ENCODE measurements around the gene CORO1A.

DNA sequence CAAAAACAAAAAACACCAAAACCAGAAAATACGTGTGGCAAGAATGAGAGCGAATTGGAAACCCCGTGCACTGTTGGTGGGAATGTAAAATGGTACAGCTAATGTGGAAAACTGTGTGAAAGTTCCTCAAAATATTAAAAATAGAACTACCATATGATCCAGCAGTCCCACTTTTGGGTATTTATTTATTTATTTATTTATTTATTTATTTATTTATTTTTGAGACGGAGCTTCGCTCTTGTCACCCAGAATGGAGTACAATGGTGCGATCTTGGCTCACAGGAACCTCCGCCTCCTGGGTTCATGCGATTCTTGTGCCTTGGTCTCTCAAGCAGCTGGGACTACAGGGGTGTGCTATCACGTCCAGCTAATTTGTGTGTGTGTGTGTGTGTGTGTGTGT, 30.9 kb upstream of the CORO1A start:
- TF ChIP-seq, protein P1, sequence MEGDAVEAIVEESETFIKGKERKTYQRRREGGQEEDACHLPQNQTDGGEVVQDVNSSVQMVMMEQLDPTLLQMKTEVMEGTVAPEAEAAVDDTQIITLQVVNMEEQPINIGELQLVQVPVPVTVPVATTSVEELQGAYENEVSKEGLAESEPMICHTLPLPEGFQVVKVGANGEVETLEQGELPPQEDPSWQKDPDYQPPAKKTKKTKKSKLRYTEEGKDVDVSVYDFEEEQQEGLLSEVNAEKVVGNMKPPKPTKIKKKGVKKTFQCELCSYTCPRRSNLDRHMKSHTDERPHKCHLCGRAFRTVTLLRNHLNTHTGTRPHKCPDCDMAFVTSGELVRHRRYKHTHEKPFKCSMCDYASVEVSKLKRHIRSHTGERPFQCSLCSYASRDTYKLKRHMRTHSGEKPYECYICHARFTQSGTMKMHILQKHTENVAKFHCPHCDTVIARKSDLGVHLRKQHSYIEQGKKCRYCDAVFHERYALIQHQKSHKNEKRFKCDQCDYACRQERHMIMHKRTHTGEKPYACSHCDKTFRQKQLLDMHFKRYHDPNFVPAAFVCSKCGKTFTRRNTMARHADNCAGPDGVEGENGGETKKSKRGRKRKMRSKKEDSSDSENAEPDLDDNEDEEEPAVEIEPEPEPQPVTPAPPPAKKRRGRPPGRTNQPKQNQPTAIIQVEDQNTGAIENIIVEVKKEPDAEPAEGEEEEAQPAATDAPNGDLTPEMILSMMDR (IDR thresholded peaks at IDR 0.05), result no peak
- TF ChIP-seq EZH2phosphoT487 (IDR thresholded peaks at IDR 0.05), result no peak
